Activated CD8-positive, alpha-beta memory T cell treated with anti-CD3 and anti-CD28 coated beads, Interleukin-2, amount 10 ng/mL, durations not matched to agents 7 days and 5 days (primary cell): ENCODE data around the gene CHST11. TPM values are rescaled to one million over a fixed set of nuclear protein-coding genes. Genes with fewer than 3 reads are reported as not detected.

ENCODE experiments used
- ATAC-seq: fragments of 150-1000 bp; cut with Tn5 transposase; one replicate; pipeline ENCODE4 v1.10.0; 2021; ENCODE audit warnings: moderate library complexity
- CTCF ChIA-PET: fragments of 350-600 bp; sonication (Branson Sonifier 250); formaldehyde crosslinking; loops from one replicate; lab custom pipeline; 2021; ENCODE audit warnings: antibody characterized with exemption; lab: Charles Lee
- DNase-seq: peaks from one replicate; pipeline ENCODE4 v3.0.0-alpha.2; 2020
- H3K27ac Mint-ChIP-seq: one replicate; pipeline ENCODE4 v1.8.0; 2021; ENCODE audit warnings: mild to moderate bottlenecking, mixed read lengths
- H3K27me3 Mint-ChIP-seq: one replicate; pipeline ENCODE4 v1.8.0; 2021; ENCODE audit warnings: mixed read lengths
- H3K36me3 Mint-ChIP-seq: one replicate; pipeline ENCODE4 v1.8.0; 2021; ENCODE audit warnings: mild to moderate bottlenecking, mixed read lengths
- H3K4me1 Mint-ChIP-seq: one replicate; pipeline ENCODE4 v1.8.0; 2021; ENCODE audit warnings: mixed read lengths
- H3K4me3 Mint-ChIP-seq: one replicate; pipeline ENCODE4 v1.8.0; 2021; ENCODE audit warnings: mild to moderate bottlenecking, moderate library complexity, mixed read lengths
- H3K9me3 Mint-ChIP-seq: one replicate; pipeline ENCODE4 v1.8.0; 2022; ENCODE audit warnings: low read depth, mixed read lengths
- total RNA-seq, 2 experiments: library from RNA; stranded (reverse); gene quantifications; one replicate each; pipeline ENCODE4 v1.2.3, GENCODE V29; 2021

CHST11 gene
- total RNA-seq, 2 experiments from 2014 or later, result 123 to 141 TPM

GRCh38 chr12:104466709-104467345, 10.1 kb downstream of the CHST11 start:
- Mint-ChIP-seq H3K27me3 (no peaks in the 10 kb centered on the region), H3K9me3 (peaks cover 4% of the 10 kb centered on the region), H3K36me3 (peaks cover 69% of the 10 kb centered on the region), H3K4me1 (peaks cover 93% of the 10 kb centered on the region), H3K27ac (peak overlapping the region; percentile 80), H3K4me3 (peak overlapping the region; percentile 51)
- no peak for ATAC-seq
- DNase-seq, result no peak
- CTCF ChIA-PET, result interaction anchor here (1.5 to 4.9 kb wide), 4 partner anchors 9 to 85 kb away, joined by 3 to 22 read pairs (median 12); partner anchors contain the start of gene CHST11

- H3K9me3 Mint-ChIP-seq, result peaks cover 4% of the 10 kb centered on the region
- peak overlapping the region; percentile 80 for H3K27ac Mint-ChIP-seq
- H3K4me3 Mint-ChIP-seq, result peak overlapping the region; percentile 51
- H3K36me3 Mint-ChIP-seq, result peaks cover 71% of the 10 kb centered on the region
- CTCF ChIA-PET, result interaction anchor here (0.7 to 4.9 kb wide), 5 partner anchors 9 to 86 kb away, joined by 3 to 22 read pairs (median 7); partner anchors contain the start of gene CHST11
- no peaks in the 10 kb centered on the region for H3K27me3 Mint-ChIP-seq
- H3K4me1 Mint-ChIP-seq, result peaks cover 97% of the 10 kb centered on the region
- DNase-seq, result no peak
- peak; percentile 49 for ATAC-seq
Measured at GRCh38 chr12:104467346-104467837, 10.6 kb downstream of the CHST11 start.

DNA sequence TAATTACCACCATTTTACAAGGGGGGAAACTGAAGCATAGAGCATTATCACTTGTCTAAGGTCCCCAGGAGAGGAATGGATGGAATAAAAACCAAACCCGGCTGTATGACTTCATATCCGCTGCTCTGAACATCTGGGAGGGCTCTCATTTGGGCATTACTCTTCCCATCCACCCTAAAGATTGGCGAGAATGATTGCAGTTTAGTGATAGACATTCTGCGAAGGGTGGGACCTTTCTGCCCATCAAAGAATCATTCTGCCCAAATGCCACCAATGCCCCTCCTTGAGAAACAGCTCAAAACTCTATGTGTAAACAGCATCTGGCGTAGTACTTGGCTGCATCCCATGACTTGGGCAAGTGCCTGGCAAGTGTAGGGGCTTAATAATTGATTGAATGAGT, 11.6 kb downstream of the CHST11 start:
- H3K4me3 Mint-ChIP-seq, result no peak overlapping the region
- H3K4me1 Mint-ChIP-seq, result peaks cover 99% of the 10 kb centered on the region
- CTCF ChIA-PET, result interaction anchor here (1.5 to 4.9 kb wide), 4 partner anchors 10 to 87 kb away, joined by 3 to 22 read pairs (median 12); partner anchors contain the start of gene CHST11
- H3K36me3 Mint-ChIP-seq, result peaks cover 70% of the 10 kb centered on the region
- peak overlapping the region; percentile 16 for H3K27ac Mint-ChIP-seq
- DNase-seq, result no peak
- peaks cover 4% of the 10 kb centered on the region for H3K9me3 Mint-ChIP-seq
- no peaks in the 10 kb centered on the region for H3K27me3 Mint-ChIP-seq
- ATAC-seq, result no peak

DNA sequence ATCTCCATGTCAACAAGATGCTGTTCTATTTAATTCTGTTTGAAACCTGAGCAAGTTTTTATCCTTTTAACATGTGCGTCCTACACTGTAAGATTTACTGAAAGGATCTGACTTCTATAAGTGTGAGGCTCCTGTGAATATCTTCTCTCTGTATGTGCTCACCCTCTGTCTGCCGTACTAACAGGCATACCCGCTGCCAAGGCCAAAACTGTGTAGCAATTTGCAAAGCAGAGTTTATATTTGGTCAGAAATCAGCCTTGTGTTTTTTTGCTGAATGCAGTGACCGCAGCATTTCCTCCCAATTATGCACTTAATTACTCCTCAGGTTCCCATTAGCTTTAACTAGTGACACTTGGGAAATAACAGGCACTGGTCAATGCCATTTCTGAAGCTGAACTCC, 12.3 kb downstream of the CHST11 start:
- Mint-ChIP-seq H3K4me1 (peaks cover 99% of the 10 kb centered on the region), H3K4me3 (peak overlapping the region; percentile 27), H3K36me3 (peaks cover 65% of the 10 kb centered on the region), H3K27me3 (no peaks in the 10 kb centered on the region), H3K9me3 (peaks cover 4% of the 10 kb centered on the region), H3K27ac (peak overlapping the region; percentile 72)
- CTCF ChIA-PET, result interaction anchor here (3.8 to 4.9 kb wide), 2 partner anchors 9 to 11 kb away, joined by 16 to 22 read pairs; partner anchors contain the start of gene CHST11
- DNase-seq (no peak), ATAC-seq (no peak)

GRCh38 chr12:104469523-104469922, 12.8 kb downstream of the CHST11 start:
- Mint-ChIP-seq H3K27me3 (no peaks in the 10 kb centered on the region), H3K4me3 (no peak overlapping the region), H3K9me3 (peaks cover 4% of the 10 kb centered on the region), H3K27ac (peak overlapping the region; percentile 72), H3K4me1 (peaks cover 99% of the 10 kb centered on the region), H3K36me3 (peaks cover 64% of the 10 kb centered on the region)
- CTCF ChIA-PET, result interaction anchor here (3.8 to 4.9 kb wide), 2 partner anchors 9 to 11 kb away, joined by 16 to 22 read pairs; partner anchors contain the start of gene CHST11
- ATAC-seq (no peak), DNase-seq (no peak)

DNA sequence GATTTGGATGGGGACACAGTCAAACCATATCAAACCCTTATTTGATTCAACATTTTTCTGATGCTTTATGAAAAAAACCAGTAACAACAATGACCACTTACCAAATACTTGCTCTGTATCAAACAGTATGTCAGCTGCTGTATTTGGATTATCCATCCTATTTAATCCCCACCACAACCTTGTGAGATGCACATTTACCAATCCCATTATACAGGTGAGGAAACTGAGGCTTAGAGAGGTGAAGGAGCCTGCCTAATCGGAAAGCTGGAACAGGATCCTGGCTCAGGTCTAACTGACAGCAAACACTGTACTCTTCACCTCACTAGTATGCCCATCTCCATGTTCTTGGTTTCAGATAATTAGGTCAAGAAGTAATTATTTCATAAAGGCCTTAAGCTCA, 13.8 kb downstream of the CHST11 start:
- Mint-ChIP-seq H3K27ac (peak overlapping the region; percentile 72), H3K4me1 (peaks cover 98% of the 10 kb centered on the region), H3K4me3 (no peak overlapping the region), H3K9me3 (peaks cover 4% of the 10 kb centered on the region), H3K36me3 (peaks cover 56% of the 10 kb centered on the region), H3K27me3 (no peaks in the 10 kb centered on the region)
- CTCF ChIA-PET, result interaction anchor here (0.9 to 2.3 kb wide), 3 partner anchors 10 to 89 kb away, joined by 3 to 8 read pairs (median 3); no protein-coding TSS in a partner anchor
- no peak for DNase-seq
- no peak for ATAC-seq

DNA sequence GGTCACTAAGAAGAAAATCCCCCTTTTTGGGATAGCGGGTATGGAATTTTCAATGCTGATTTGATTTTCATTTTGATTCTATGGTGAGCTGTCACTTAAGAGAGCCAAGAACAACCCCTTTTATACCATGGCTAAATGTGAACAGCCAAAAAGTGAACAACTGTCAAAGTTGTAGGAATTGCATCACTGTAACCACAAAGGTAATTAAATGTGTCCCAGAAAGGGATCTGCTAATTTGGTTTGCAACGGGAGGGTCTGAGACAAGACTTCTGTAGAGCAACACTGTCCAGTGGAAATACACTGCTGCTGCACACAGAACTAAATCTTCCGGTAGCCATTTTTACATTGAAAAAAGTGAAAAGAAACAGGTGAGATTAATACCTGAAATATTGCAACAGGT, 14.6 kb downstream of the CHST11 start:
- H3K27ac Mint-ChIP-seq, result peak overlapping the region; percentile 27
- peaks cover 52% of the 10 kb centered on the region for H3K36me3 Mint-ChIP-seq
- H3K27me3 Mint-ChIP-seq, result no peaks in the 10 kb centered on the region
- ATAC-seq, result no peak
- CTCF ChIA-PET, result interaction anchor here (0.9 to 2.3 kb wide), 4 partner anchors 9 to 90 kb away, joined by 3 to 8 read pairs (median 4); partner anchors contain the start of gene CHST11
- H3K4me3 Mint-ChIP-seq, result no peak overlapping the region
- peaks cover 4% of the 10 kb centered on the region for H3K9me3 Mint-ChIP-seq
- peaks cover 91% of the 10 kb centered on the region for H3K4me1 Mint-ChIP-seq
- DNase-seq, result no peak

- CTCF ChIA-PET, result interaction anchor here (0.6 to 2.3 kb wide), 10 partner anchors 8 to 259 kb away, joined by 3 to 8 read pairs (median 4); partner anchors contain the start of gene CHST11
- DNase-seq, result no peak
- ATAC-seq, result no peak
- H3K4me1 Mint-ChIP-seq, result peaks cover 90% of the 10 kb centered on the region
- peak overlapping the region; percentile 88 for H3K27ac Mint-ChIP-seq
- peaks cover 4% of the 10 kb centered on the region for H3K9me3 Mint-ChIP-seq
- H3K4me3 Mint-ChIP-seq, result peak overlapping the region; percentile 63
- peaks cover 45% of the 10 kb centered on the region for H3K36me3 Mint-ChIP-seq
- no peaks in the 10 kb centered on the region for H3K27me3 Mint-ChIP-seq
Measured at GRCh38 chr12:104472748-104473147, 16.0 kb downstream of the CHST11 start.

DNA sequence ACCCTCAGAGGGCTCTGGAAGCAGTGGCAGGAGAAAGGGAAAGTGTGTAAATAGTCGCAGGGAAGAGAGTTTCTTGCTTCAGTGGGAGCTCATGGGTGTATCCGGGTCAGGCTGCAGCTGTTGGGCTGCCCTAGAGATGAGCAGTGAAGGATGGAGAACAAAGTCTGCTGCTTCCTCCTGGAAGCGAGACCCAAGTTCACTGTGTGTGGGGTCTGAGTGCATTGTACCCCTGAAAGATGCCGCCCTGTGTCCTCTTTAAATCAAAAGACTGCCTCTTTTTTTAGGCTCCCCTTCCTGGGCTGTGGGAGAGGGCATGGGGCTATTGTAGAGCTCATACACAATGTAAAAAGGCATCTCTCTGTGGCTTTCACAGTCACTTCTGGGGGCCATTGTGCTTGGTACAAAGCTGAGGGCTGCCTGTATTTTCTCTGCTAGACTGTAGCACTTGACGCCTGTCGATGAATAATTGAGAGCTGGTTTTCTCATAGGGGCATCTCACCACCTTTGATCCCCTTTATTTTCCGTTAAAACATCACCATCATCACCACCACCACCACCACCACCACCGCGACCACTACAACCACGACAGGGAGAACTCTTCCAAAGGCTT, 16.7 kb downstream of the CHST11 start:
- peaks cover 41% of the 10 kb centered on the region for H3K36me3 Mint-ChIP-seq
- H3K27me3 Mint-ChIP-seq, result no peaks in the 10 kb centered on the region
- peaks cover 4% of the 10 kb centered on the region for H3K9me3 Mint-ChIP-seq
- DNase-seq (peak; percentile 58), ATAC-seq (peak; percentile 55)
- peak overlapping the region; percentile 88 for H3K27ac Mint-ChIP-seq
- CTCF ChIA-PET, result interaction anchor here (1.0 to 1.9 kb wide), 8 partner anchors 9 to 107 kb away, joined by 3 to 9 read pairs (median 4); partner anchors contain the start of gene CHST11
- H3K4me3 Mint-ChIP-seq, result peak overlapping the region; percentile 63
- peaks cover 89% of the 10 kb centered on the region for H3K4me1 Mint-ChIP-seq

DNA sequence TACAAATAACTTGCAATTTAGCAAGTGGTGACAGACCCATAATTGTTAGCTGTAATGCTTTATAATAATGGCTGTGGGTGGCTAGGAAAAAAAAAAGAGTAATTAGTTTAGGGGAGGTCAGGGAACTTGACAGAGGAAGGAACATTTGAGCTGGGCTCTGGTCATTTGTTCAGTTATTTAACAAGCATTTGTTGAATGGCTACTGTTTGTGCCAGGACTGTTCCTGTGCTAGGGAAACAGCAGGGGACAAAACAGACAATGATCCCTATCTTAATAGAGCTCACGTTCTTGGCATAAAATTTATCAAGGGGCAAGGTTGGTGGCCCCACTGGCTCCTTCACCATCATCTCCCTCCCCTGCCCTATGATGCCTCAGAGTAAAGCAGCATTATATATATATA, 18.5 kb downstream of the CHST11 start:
- H3K9me3 Mint-ChIP-seq, result peaks cover 4% of the 10 kb centered on the region
- peak overlapping the region; percentile 61 for H3K27ac Mint-ChIP-seq
- no peak for ATAC-seq
- no peak overlapping the region for H3K4me3 Mint-ChIP-seq
- no peaks in the 10 kb centered on the region for H3K27me3 Mint-ChIP-seq
- peaks cover 88% of the 10 kb centered on the region for H3K4me1 Mint-ChIP-seq
- H3K36me3 Mint-ChIP-seq, result peaks cover 38% of the 10 kb centered on the region
- CTCF ChIA-PET, result interaction anchor here (0.7 kb wide), 1 partner anchor 12 kb away, joined by 3 read pairs; no protein-coding TSS in a partner anchor
- DNase-seq, result no peak

GRCh38 chr12:104477510-104478390, 21.0 kb downstream of the CHST11 start:
- no peak for DNase-seq

DNA sequence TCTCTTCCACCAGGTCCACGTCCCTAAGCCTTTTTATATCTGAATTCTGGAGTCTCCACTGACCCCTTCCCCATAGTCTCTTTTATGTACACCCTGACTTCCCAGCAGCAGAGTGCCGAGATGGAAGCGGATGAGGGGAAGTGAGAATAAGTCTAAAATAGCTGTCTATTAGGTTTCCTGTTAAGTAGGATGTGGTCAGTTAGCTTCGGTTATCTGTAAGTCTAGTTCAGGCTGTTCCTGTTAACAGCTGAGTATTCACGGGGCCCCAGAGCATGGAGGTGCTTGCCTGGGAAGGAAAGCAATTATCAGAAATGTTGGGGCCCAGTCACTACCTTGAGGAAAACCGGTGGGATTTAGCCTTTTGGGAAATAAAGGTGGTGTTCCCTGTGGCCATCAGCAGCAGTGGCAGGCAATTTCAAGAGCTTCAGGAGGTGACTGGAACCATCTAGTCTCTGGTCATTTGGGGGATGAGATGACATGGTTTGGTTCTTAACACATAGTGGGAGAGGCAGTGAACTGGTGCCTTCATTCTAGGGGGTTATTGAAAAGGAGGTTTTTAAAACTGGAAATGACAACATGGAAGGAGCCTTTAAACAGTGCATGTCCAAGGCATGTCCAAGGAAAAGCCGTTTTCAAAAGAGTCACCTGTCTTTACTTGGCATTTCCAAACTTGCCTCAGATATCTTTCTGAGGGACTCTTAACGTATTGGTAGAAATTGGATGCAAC, 21.8 kb downstream of the CHST11 start:
- H3K36me3 Mint-ChIP-seq, result peaks cover 46% of the 10 kb centered on the region
- H3K4me1 Mint-ChIP-seq, result peaks cover 85% of the 10 kb centered on the region
- CTCF ChIA-PET, result interaction anchor here (0.9 to 3.7 kb wide), 15 partner anchors 9 to 209 kb away, joined by 3 to 22 read pairs (median 5); partner anchors contain the start of gene CHST11
- H3K27me3 Mint-ChIP-seq, result no peaks in the 10 kb centered on the region
- DNase-seq, result peak; percentile 70
- peak; percentile 84 for ATAC-seq
- peak overlapping the region; percentile 81 for H3K4me3 Mint-ChIP-seq
- H3K27ac Mint-ChIP-seq, result peak overlapping the region; percentile 97
- no peaks in the 10 kb centered on the region for H3K9me3 Mint-ChIP-seq

More at GRCh38 chr12:104477510-104478390, 21.0 kb downstream of the CHST11 start:
- H3K9me3 Mint-ChIP-seq, result no peaks in the 10 kb centered on the region
- peak; percentile 27 for ATAC-seq
- peak overlapping the region; percentile 81 for H3K4me3 Mint-ChIP-seq
- peak overlapping the region; percentile 97 for H3K27ac Mint-ChIP-seq
- peaks cover 40% of the 10 kb centered on the region for H3K36me3 Mint-ChIP-seq
- H3K27me3 Mint-ChIP-seq, result no peaks in the 10 kb centered on the region
- peaks cover 86% of the 10 kb centered on the region for H3K4me1 Mint-ChIP-seq
- CTCF ChIA-PET, result interaction anchor here (0.9 to 3.7 kb wide), 15 partner anchors 10 to 210 kb away, joined by 3 to 22 read pairs (median 5); partner anchors contain the start of gene CHST11
